Measurements from ENCODE around the gene SRI.
A peak's percentile ranks its signal among the peaks of the same experiment; 100 is the strongest.

SRI gene

GRCh38 chr7:88224601-88225275, 4.9 kb upstream of the SRI start:
- DNase-seq (ENCODE audit: low spot score): no peak

GRCh38 chr7:88223265-88223664, 3.4 kb upstream of the SRI start:
- DNase-seq (ENCODE audit: low spot score): no peak

- DNase-seq (ENCODE audit: low spot score): peak; percentile 39
Measured at GRCh38 chr7:88218836-88219605, 817 bp downstream of the SRI start.

- DNase-seq (ENCODE audit: low spot score): no peak
Measured at GRCh38 chr7:88218429-88218745, 1.5 kb downstream of the SRI start.

- DNase-seq (ENCODE audit: low spot score): peak; percentile 26
Measured at GRCh38 chr7:88217675-88218428, 2.0 kb downstream of the SRI start.

- DNase-seq (ENCODE audit: low spot score): no peak
Measured at GRCh38 chr7:88216276-88216675, 3.6 kb downstream of the SRI start.

GRCh38 chr7:88215295-88215694, 4.5 kb downstream of the SRI start:
- DNase-seq (ENCODE audit: low spot score): no peak

- no peak for DNase-seq (ENCODE audit: low spot score)
Measured at GRCh38 chr7:88214456-88214855, 5.4 kb downstream of the SRI start.

GRCh38 chr7:88212918-88213317, 6.9 kb downstream of the SRI start:
- DNase-seq (ENCODE audit: low spot score): no peak

- DNase-seq (ENCODE audit: low spot score): no peak
Measured at GRCh38 chr7:88208521-88208920, 11.3 kb downstream of the SRI start.

- DNase-seq (ENCODE audit: low spot score): no peak
Measured at GRCh38 chr7:88206254-88206653, 13.6 kb downstream of the SRI start.

- DNase-seq (ENCODE audit: low spot score): no peak
Measured at GRCh38 chr7:88205179-88205578, 14.7 kb downstream of the SRI start.

- DNase-seq (ENCODE audit: low spot score): no peak
Measured at GRCh38 chr7:88204525-88205110, 15.2 kb downstream of the SRI start.

- no peak for DNase-seq (ENCODE audit: low spot score)
Measured at GRCh38 chr7:88203401-88203800, 16.4 kb downstream of the SRI start.

- DNase-seq (ENCODE audit: low spot score): no peak
Measured at GRCh38 chr7:88202799-88203198, 17.0 kb downstream of the SRI start.

- DNase-seq (ENCODE audit: low spot score): no peak
Measured at GRCh38 chr7:88202278-88202677, 17.6 kb downstream of the SRI start.

- no peak for DNase-seq (ENCODE audit: low spot score)
Measured at GRCh38 chr7:88201305-88201704, 18.5 kb downstream of the SRI start.

- DNase-seq (ENCODE audit: low spot score): no peak
Measured at GRCh38 chr7:88200789-88201188, 19.0 kb downstream of the SRI start.

GRCh38 chr7:88200261-88200660, 19.6 kb downstream of the SRI start:
- no peak for DNase-seq (ENCODE audit: low spot score)

GRCh38 chr7:88191911-88192310, 27.9 kb downstream of the SRI start:
- no peak for DNase-seq (ENCODE audit: low spot score)

GRCh38 chr7:88185650-88186049, 34.2 kb downstream of the SRI start:
- no peak for DNase-seq (ENCODE audit: low spot score)

GRCh38 chr7:88184848-88185304, 35.0 kb downstream of the SRI start:
- DNase-seq (ENCODE audit: low spot score): no peak

GRCh38 chr7:88183051-88183450, 36.8 kb downstream of the SRI start:
- DNase-seq (ENCODE audit: low spot score): no peak
